ENCODE measurements around the gene ACSF2. TPM values are rescaled to one million over a fixed set of nuclear protein-coding genes. Genes with fewer than 3 reads are reported as not detected.
A peak's percentile ranks its signal among the peaks of the same experiment; 100 is the strongest.
"Not testable (repeated sequence)": the region's sequence is repeated elsewhere in the genome, so short reads cannot be mapped to it uniquely, and the experiment has no call there.

Gene ACSF2
- polyA plus RNA-seq (ENCODE audit: insufficient read length in 12 of 12) = 10 to 100 TPM in 11 of 12 donors, not detected in 1; 54.0 to 96.0 (median 63.1) TPM
- long read RNA-seq, donor 1, transcript ACSF2-201 (16 exons, 2,235 nt) = major isoform, 5 of 52 reads
- long read RNA-seq, donor 1, partial matches to known transcripts = 46 of 52 reads
- long read RNA-seq, donor 1, other reads (novel, unspliced or antisense) = 0 of 52 reads
- long read RNA-seq, donor 2, partial matches to known transcripts = 7 of 8 reads
- long read RNA-seq, donor 2, other reads (novel, unspliced or antisense) = 0 of 8 reads
- long read RNA-seq, donor 3, partial matches to known transcripts = 20 of 22 reads
- long read RNA-seq, donor 3, other reads (novel, unspliced or antisense) = 0 of 22 reads
- long read RNA-seq, donor 4 = 0 reads
- long read RNA-seq, donor 5, transcript ACSF2-201 (16 exons, 2,235 nt) = major isoform, 5 of 41 reads
- long read RNA-seq, donor 5, partial matches to known transcripts = 36 of 41 reads
- long read RNA-seq, donor 5, other reads (novel, unspliced or antisense) = 0 of 41 reads
- long read RNA-seq, donor 6, partial matches to known transcripts = 8 of 12 reads
- long read RNA-seq, donor 6, other reads (novel, unspliced or antisense) = 0 of 12 reads
- long read RNA-seq, donor 7, partial matches to known transcripts = 5 of 7 reads
- long read RNA-seq, donor 7, other reads (novel, unspliced or antisense) = 0 of 7 reads
- long read RNA-seq, donor 8, transcript ACSF2-201 (16 exons, 2,235 nt) = major isoform, 6 of 36 reads
- long read RNA-seq, donor 8, partial matches to known transcripts = 26 of 36 reads
- long read RNA-seq, donor 8, other reads (novel, unspliced or antisense) = 0 of 36 reads
- long read RNA-seq, donor 9, partial matches to known transcripts = 20 of 23 reads
- long read RNA-seq, donor 9, other reads (novel, unspliced or antisense) = 0 of 23 reads
- long read RNA-seq, donor 10, partial matches to known transcripts = 26 of 30 reads
- long read RNA-seq, donor 10, other reads (novel, unspliced or antisense) = 0 of 30 reads
- long read RNA-seq, donor 11, partial matches to known transcripts = 8 of 16 reads
- long read RNA-seq, donor 11, other reads (novel, unspliced or antisense) = 0 of 16 reads

GRCh38 chr17:50425682-50426471 is at the start of gene ACSF2:
ACSF2 (plus strand) TSS chr17:50426218; CDS start chr17:50426262, 44 bp downstream.
- DNase-seq = no peak

DNA sequence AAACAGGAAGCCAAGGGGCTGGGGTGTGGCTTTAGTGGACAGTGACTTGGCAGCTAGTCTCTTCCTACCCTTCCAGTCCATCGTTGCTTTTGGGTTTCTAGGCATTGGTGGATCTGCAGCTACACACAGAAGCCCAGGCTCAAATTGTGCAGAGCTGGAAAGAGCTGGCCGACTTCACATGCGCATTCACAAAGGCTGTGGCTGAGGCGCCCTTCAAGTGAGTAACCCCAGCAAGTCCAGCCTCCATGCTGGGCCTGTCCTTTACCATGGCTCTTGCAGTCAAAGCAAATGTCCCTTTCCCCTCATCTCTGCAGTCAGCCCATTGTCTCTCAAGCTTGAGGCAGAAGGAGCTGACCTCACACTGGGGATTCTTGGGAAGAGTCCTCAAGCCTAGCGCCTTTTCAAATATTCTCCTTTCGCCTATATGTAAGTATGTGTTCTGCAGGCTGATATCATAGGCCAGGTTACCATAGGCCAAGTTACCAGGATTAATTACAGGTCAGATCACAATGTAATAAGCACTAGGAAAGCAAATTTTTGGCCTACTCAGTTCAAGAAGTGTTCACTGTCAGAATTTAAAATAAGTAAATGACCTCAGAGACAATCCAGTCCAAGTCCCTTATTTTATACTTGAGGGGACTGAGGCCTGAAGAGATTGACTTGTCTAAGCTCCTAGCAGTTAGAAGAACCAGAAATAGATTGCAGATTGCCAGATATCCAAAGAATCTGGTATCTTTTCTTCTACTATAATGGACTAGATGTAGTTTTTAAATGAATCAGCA is 46.5 kb upstream of the ACSF2 start:
- no peak for DNase-seq

GRCh38 chr17:50380369-50381259 is 45.4 kb upstream of the ACSF2 start:
- no peak for DNase-seq

DNA sequence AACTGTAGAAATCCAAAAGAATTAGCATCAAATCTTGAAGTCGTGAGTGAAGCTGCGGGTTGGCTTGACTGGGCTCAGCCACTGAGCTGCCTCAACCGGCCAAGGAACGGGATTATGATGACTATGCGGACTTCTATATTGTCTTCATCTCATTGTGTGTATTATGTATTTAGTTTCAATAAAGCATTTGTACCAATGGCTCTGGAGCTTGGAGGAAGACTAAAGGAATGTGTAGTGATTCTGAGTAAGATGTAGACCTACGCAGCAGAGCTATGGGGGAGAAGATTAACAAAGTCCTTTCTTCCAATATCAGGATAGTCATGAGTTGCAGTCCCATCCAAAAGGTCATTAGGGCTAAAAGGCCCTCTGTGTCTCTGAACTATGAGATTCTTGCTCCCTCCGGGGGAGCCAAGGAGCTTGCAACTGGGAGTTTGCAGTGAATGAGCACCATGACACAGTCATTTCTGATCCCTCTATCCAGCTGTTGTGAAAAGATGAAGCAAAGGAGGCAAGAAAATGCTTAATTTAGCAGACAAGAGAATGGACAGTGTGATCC is 44.7 kb upstream of the ACSF2 start:
- no peak for DNase-seq

- DNase-seq = no peak
These were observed 44.1 kb upstream of the ACSF2 start for GRCh38 chr17:50381920-50382319.

GRCh38 chr17:50382931-50383330 is 43.1 kb upstream of the ACSF2 start:
- DNase-seq = no peak

GRCh38 chr17:50386510-50386909 is 39.5 kb upstream of the ACSF2 start:
- no peak for DNase-seq

GRCh38 chr17:50388728-50389127 is 37.3 kb upstream of the ACSF2 start:
- DNase-seq = no peak

DNA sequence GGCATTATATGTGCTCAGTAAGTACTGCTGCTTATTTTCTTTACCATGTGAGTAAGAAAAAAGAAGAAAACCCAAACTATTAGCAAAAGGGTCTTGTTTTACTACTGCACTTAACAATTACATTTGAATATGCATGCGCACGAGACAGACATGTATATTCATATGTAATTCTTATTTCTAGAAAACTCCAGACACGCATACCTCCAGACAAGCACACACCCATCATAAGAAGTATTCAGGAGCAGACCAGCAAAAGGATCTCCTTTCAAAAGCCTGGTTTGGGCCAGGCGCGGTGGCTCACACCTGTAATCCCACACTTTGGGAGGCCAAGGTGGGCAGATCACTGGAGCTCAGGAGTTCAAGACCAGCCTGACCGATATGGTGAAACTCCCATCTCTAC is 36.5 kb upstream of the ACSF2 start:
- no peak for DNase-seq

GRCh38 chr17:50392621-50393020 is 33.4 kb upstream of the ACSF2 start:
- DNase-seq = no peak

GRCh38 chr17:50393700-50394099 is 32.3 kb upstream of the ACSF2 start:
- DNase-seq = no peak

DNA sequence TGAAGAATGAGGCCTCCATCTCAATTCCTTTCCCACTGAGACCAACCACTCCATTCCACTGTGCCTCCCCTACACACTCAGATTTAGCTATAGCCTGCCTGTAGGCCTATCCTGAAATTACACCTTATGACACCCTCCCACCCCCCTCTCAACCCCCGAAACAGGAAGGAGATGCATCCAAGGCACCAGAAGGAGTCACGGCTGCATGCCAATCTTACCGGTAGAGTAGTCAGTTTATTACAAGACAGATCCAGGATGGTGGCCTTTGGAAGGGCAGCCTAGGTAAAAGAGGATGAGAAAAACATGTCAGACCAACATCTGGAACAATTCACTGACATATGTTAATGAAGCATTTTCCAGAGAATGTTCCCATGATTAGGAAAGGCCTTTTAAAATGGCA is 31.3 kb upstream of the ACSF2 start:
- DNase-seq = no peak

DNA sequence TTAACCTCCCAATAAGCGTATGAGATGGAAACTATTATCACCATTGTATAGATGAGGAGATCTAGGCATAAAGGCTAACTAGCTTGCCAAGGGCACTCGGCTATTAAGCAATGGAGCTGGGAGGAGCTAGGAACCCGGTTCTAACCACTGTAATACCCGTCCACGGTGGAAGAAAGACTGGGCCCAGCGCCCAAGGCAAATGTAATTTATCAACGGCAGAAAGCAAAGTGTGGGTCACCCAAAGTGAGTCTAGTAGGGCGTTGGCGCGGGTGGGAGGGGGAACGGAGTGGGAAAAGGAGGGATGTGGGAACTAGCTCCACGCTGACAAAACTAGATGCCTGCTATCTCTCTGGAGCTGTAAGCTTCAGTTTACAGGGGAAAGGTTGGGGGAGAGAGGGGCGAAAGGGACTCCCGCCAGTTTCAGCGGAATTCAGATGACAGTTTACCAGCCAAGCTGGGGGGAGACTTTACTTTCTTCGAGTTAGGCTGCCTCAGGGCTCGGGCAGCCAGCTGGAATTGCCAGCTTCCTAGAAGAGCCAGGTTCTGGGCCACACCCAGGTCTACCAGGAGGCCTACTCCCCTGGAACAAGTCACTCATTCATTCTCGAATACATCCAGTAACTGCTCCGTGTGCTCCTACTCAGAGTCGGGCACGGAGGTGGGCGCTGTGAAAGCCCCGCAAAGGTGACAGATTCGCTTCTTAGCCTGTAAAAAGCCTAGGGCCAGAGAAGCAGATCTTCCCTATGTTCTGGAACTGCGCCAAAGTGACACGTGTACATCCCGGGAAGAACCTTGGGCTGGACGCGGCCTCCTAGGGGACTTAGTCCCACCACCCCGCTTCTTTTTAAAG is 29.5 kb upstream of the ACSF2 start:
- peak; percentile 52 for DNase-seq

DNA sequence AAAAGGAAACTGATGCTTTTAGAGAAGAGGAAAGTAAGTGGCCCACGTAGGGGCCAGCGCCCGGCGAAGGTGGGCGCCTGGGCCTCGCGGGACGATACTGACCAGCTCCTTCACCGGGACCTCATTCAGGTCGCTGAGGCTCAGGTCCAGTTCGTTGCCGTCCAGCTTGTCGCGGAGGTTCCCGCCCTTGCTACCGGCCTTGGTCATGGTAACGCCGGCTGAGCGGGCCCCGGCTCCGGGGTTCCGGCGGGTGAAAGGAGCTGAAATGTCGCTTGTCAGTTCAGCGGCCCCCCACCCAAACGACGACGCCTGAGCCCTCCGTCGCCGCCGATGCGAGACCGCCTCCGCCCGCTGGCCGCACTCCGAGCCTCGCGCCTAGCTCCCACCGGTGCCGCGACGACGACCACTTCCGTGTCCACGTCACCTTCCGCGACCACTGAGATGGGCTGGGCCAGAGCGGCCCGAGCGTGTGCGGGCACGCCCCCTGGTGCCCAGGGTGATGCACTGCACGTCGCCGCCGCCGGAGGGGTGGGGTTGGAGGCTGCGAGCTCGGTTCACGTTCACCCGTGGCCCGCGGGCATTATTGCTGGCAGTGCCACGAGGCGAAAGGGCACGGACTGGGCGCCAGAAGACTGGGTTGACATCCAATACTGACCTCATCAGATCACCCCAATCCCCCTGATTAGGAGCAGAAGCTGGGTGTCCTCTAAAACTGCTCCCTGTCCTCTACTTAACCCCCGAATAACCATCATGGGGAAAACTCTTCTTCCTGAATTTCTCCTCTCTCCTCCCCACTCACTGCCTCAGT is 28.7 kb upstream of the ACSF2 start, which contains the start of gene LRRC59:
Gene LRRC59, minus strand, starts transcription at position 413 of the 808 bp plus-strand sequence. Its CDS starts 206 bp downstream, at position 207.
- peak; percentile 92 for DNase-seq

GRCh38 chr17:50397919-50398285 is 28.1 kb upstream of the ACSF2 start:
- no peak for DNase-seq

GRCh38 chr17:50398672-50399071 is 27.3 kb upstream of the ACSF2 start:
- not testable (repeated sequence) for DNase-seq

DNA sequence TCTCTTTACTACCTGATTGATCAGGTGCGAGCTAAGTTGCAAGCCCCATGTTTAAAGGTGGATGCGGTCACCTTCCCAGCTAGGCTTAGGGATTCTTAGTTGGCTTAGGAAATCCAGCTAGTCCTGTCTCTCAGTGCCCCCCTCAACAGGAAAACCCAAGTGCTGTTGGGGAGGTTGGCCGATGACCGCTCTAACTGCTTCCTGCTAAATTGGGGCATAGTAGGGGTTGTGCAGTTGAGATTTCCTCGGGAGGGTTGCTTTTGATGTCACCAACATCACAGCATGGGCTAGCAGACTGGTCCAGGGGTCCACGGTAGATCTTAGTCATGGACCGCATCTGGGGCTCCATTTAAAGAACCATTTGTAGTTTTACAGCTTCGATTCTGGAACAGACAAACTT is 26.4 kb upstream of the ACSF2 start:
- not testable (repeated sequence) for DNase-seq

Data from muscle of arm (tissue), 14 donors.